GM12892 (cell line): Measurements from ENCODE around the gene GRAMD2A.

ENCODE experiments used
- POLR2A ChIP-seq: IDR thresholded peaks from 2 replicates; pipeline ENCODE4 v1.6.1; 2011; ENCODE audit warnings: low read depth, low read length, control low read depth
- POLR2AphosphoS5 ChIP-seq: IDR thresholded peaks from 2 replicates; pipeline ENCODE4 v1.6.1; 2011; ENCODE audit warnings: low read depth, low read length, control low read depth
- TAF1 ChIP-seq: IDR thresholded peaks from 2 replicates; pipeline ENCODE4 v1.6.1; 2011; ENCODE audit warnings: low read depth, mild to moderate bottlenecking, control low read depth, low read length, borderline replicate concordance

GRCh38 chr15:72242775-72243370 lies 45.3 kb upstream of the GRAMD2A start:
- TF ChIP-seq POLR2A, result no peak
- TF ChIP-seq POLR2AphosphoS5, result no peak
- TF ChIP-seq TAF1, result no peak
